GM12872 (cell line): ENCODE measurements around the gene EFCAB11.

Source experiments
- TF ChIP-seq, protein P1 (sequence below): IDR thresholded peaks from 3 replicates; pipeline ENCODE4 v1.5.1; 2011; ENCODE audit warnings: low read depth, mild to moderate bottlenecking, low read length, moderate library complexity; ENCODE audit not compliant: insufficient read depth

EFCAB11 gene

DNA sequence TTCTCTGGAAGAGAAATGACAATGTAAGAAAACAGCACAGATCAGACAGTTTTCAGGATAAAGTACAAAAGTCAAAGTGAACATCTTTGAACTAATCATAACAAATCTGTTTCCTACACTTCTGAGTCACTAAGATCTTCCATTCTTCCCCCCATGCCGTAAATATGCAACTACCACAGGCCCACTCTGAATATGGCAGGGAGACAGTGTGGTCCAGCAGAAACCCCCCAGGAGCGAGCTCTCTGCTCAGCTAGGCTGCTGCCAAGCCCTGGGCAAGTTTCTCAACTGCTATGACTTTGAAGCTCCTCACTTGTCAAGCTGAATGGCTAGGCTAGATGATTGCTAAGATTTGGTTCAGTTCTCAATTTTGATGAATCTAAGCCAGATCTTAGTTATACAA, 148.1 kb downstream of the EFCAB11 start:
- TF ChIP-seq, protein P1, sequence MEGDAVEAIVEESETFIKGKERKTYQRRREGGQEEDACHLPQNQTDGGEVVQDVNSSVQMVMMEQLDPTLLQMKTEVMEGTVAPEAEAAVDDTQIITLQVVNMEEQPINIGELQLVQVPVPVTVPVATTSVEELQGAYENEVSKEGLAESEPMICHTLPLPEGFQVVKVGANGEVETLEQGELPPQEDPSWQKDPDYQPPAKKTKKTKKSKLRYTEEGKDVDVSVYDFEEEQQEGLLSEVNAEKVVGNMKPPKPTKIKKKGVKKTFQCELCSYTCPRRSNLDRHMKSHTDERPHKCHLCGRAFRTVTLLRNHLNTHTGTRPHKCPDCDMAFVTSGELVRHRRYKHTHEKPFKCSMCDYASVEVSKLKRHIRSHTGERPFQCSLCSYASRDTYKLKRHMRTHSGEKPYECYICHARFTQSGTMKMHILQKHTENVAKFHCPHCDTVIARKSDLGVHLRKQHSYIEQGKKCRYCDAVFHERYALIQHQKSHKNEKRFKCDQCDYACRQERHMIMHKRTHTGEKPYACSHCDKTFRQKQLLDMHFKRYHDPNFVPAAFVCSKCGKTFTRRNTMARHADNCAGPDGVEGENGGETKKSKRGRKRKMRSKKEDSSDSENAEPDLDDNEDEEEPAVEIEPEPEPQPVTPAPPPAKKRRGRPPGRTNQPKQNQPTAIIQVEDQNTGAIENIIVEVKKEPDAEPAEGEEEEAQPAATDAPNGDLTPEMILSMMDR, result no peak

DNA sequence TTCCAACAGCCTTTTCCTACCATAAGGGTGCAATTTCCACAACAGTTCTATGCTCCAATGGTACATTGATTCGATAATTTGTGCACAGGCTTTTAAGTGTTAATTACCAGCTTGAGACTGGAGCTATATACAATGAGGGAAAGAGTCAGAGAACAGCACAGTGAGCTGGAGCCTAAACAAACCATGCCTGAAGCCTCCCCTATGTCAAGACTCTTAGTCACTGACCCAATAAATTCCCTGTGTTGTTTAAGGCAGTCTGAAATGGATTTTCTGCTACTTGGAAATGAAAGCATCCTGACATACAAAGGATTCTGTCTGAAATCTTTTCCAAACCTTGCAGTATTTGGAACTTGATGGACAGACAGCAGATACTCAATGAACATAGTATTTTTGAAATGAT, 149.0 kb downstream of the EFCAB11 start:
- TF ChIP-seq, protein P1, result no peak

DNA sequence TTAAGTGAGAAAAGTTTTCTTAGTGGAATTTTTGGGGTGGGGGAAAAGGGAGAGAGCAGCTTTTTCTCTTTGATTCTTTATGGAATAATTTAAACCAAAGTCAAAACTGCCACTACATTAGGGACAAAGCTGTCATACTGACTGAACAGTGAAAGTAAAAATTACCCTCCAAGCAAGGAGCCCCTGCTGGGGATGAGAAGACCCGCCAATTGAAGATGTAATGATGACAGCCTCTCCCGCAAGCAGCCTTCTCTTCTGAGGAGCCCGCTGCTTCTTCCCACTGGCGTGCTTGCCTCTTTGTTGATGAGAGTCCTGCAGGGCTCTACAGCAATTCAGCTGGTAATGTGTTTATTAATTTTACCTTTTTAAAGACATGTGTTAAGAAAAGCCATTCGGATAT, 151.0 kb downstream of the EFCAB11 start:
- TF ChIP-seq, protein P1, result no peak

DNA sequence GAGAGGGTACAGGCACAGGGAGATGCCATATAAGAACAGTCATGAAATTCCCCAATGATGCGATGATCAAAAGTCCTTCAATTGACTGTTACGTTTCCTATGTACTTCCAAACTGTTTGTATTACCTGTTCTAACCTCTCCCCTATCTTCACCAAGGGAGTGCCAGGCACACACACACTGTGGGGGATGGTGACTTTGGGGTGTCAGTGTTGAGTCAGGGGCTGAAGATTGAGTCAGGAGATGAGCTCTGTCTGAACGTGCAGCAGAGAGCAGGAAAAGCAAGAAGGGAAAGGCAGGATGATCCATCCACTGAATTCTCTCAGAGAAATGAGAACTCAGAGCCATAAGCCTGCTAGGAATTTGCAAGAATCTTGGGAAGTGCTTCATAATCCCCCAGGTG, 153.4 kb downstream of the EFCAB11 start:
- TF ChIP-seq, protein P1, result no peak

DNA sequence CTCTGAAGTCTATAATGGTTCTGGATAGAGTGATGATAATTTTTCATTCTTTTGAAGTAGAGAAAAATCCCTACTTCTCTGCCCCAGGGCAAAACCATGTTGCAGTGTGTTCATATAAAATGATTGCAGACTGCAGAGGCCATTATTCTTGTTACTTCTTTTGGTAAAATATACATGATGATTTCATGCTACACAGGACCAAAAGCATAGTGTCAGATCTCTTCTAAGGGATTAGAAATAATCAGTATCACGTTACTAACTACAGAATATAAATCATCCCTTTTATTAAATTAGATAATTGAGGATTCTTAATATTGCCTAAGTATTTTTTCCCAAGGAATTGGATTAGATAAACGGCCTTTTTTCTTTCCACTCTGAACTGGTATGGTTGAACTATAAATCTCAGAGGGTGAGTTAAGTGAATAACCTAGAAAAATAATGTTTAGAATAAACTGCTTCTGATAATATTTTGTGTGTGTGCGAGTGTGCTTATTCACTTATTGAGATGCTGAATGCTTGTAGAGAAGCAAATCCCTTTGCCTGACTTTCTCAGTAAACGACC, 156.2 kb downstream of the EFCAB11 start:
- TF ChIP-seq, protein P1, result no peak

DNA sequence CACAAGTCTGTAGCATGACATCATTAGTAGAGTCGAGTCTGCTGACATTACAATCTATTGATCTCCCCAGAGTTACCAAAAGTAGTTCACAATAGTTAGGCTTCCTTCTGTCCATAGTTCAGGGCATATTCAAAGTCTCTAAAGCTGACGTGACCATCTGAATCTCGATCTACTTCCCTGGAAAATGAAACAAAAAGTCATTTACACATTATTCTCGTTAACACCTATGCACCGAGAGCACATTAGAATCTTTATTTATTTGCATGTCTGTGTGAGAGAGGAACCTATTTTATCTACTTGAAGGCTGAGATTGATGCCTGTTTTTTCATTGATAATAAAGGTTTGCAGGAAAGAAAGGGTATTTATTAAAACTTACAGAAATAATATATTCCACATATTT, 157.4 kb downstream of the EFCAB11 start:
- TF ChIP-seq, protein P1, result no peak

DNA sequence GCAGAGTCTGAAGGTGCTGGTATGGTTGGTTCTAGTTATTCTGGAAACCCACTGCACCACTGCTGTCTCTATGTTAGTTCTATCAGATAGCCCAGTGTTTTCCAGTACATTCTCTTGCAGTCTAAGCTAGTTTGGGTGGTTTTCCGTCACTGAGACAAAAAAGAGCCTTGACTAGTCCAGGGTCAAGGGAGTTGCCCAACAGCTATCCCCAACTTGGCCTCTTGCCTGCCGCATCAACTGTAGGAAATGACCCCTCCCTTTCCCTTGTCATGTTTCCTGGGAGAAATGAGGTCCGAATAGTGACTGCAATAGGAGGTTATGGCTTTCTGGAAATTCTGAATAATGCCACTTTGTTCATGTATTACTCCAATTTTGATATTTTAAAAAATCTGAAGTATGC, 160.4 kb downstream of the EFCAB11 start:
- TF ChIP-seq, protein P1, result no peak
